Stimulated activated naive B cell treated with anti-CD40 and anti-IgM and Interleukin-4, amounts not matched to agents 10 μg/mL and 1 μg/mL and 100 μg/mL, for 72 hours (primary cell): ENCODE data around the gene OSBPL10.
"Not testable (repeated sequence)": the region's sequence is repeated elsewhere in the genome, so short reads cannot be mapped to it uniquely, and the experiment has no call there.

Experiments used
- ATAC-seq, 2 donors: fragments of 150-1000 bp; cut with Tn5 transposase; replicated peaks; 2 replicates each; pipeline ENCODE4 v1.10.0; 2021; ENCODE audit warnings: moderate library complexity in 1 of 2
- DNase-seq: peaks from one replicate; pipeline ENCODE4 v3.0.0; 2021
- H3K27ac Mint-ChIP-seq: one replicate; pipeline ENCODE4 v1.8.0; 2022; ENCODE audit warnings: mild to moderate bottlenecking, mixed read lengths
- H3K27me3 Mint-ChIP-seq, 2 donors: one replicate each; pipeline ENCODE4 v1.8.0; 2022; ENCODE audit warnings: mixed read lengths in 2 of 2
- H3K36me3 Mint-ChIP-seq, 2 donors: one replicate each; pipeline ENCODE4 v1.8.0; 2022; ENCODE audit warnings: mixed read lengths in 2 of 2, mild to moderate bottlenecking in 1 of 2
- H3K4me1 Mint-ChIP-seq, 2 donors: one replicate each; pipeline ENCODE4 v1.8.0; 2022; ENCODE audit warnings: mixed read lengths in 2 of 2, mild to moderate bottlenecking in 1 of 2
- H3K4me3 Mint-ChIP-seq, 2 donors: one replicate each; pipeline ENCODE4 v1.8.0; 2022; ENCODE audit warnings: mild to moderate bottlenecking in 2 of 2, mixed read lengths in 2 of 2, moderate library complexity in 1 of 2
- H3K9me3 Mint-ChIP-seq, 2 donors: one replicate each; pipeline ENCODE4 v1.8.0; 2022; ENCODE audit warnings: mixed read lengths in 2 of 2, mild to moderate bottlenecking in 1 of 2

Gene OSBPL10

GRCh38 chr3:31878231-31878838 is 102.7 kb downstream of the OSBPL10 start:
- Mint-ChIP-seq H3K4me3 (no peak overlapping the region), H3K36me3 (peaks cover 20 to 51% of the 10 kb centered on the region in 2 donors), H3K27me3 (no peaks in the 10 kb centered on the region), H3K9me3 (peaks cover 2 to 4% of the 10 kb centered on the region in 2 donors), H3K4me1 (peaks cover 38 to 46% of the 10 kb centered on the region in 2 donors), H3K27ac (no peak overlapping the region)
- no peak for ATAC-seq
- no peak for DNase-seq

- Mint-ChIP-seq H3K4me3 (no peak overlapping the region), H3K4me1 (peaks cover 26 to 29% of the 10 kb centered on the region in 2 donors), H3K27me3 (no peaks in the 10 kb centered on the region), H3K27ac (no peak overlapping the region), H3K36me3 (peaks cover 26 to 52% of the 10 kb centered on the region in 2 donors), H3K9me3 (peaks cover 2 to 4% of the 10 kb centered on the region in 2 donors)
- DNase-seq (no peak), ATAC-seq (no peak)
Measured at GRCh38 chr3:31876331-31876730, 104.7 kb downstream of the OSBPL10 start.

GRCh38 chr3:31875437-31875836 is 105.6 kb downstream of the OSBPL10 start:
- DNase-seq, result no peak
- H3K9me3 Mint-ChIP-seq, result peaks cover 0 to 1% of the 10 kb centered on the region in 2 donors
- H3K27me3 Mint-ChIP-seq, result no peaks in the 10 kb centered on the region
- H3K36me3 Mint-ChIP-seq, result peaks cover 26 to 52% of the 10 kb centered on the region in 2 donors
- H3K4me1 Mint-ChIP-seq, result peaks cover 20 to 21% of the 10 kb centered on the region in 2 donors
- no peak for ATAC-seq
- H3K4me3 Mint-ChIP-seq, result no peak overlapping the region
- no peak overlapping the region for H3K27ac Mint-ChIP-seq

- H3K27me3 Mint-ChIP-seq, result no peaks in the 10 kb centered on the region
- DNase-seq, result no peak
- H3K9me3 Mint-ChIP-seq, result no peaks in the 10 kb centered on the region
- no peak overlapping the region for H3K4me3 Mint-ChIP-seq
- H3K4me1 Mint-ChIP-seq, result peaks cover 19% of the 10 kb centered on the region in 2 donors
- no peak for ATAC-seq
- peaks cover 32 to 53% of the 10 kb centered on the region in 2 donors for H3K36me3 Mint-ChIP-seq
- no peak overlapping the region for H3K27ac Mint-ChIP-seq
Measured at GRCh38 chr3:31873254-31873820, 107.7 kb downstream of the OSBPL10 start.

- no peaks in the 10 kb centered on the region for H3K9me3 Mint-ChIP-seq
Measured at GRCh38 chr3:31871939-31872507, 109.0 kb downstream of the OSBPL10 start.

GRCh38 chr3:31870111-31870510 is 111.0 kb downstream of the OSBPL10 start:
- Mint-ChIP-seq H3K4me1 (peaks cover 22 to 25% of the 10 kb centered on the region in 2 donors), H3K36me3 (peaks cover 45 to 61% of the 10 kb centered on the region in 2 donors), H3K27ac (peak overlapping the region; percentile 14)
- ATAC-seq, H3K4me3 Mint-ChIP-seq, H3K9me3 Mint-ChIP-seq, DNase-seq, H3K27me3 Mint-ChIP-seq: not testable (repeated sequence)

More at GRCh38 chr3:31871939-31872507, 109.0 kb downstream of the OSBPL10 start:
- ATAC-seq, result no peak
- Mint-ChIP-seq H3K4me3 (no peak overlapping the region), H3K27me3 (no peaks in the 10 kb centered on the region), H3K27ac (no peak overlapping the region), H3K4me1 (peaks cover 20% of the 10 kb centered on the region in 2 donors), H3K36me3 (peaks cover 38 to 61% of the 10 kb centered on the region in 2 donors)
- no peak for DNase-seq

GRCh38 chr3:31868236-31868635 is 112.8 kb downstream of the OSBPL10 start:
- ATAC-seq (no peak), DNase-seq (no peak)
- Mint-ChIP-seq H3K27me3 (no peaks in the 10 kb centered on the region), H3K27ac (peak overlapping the region; percentile 47), H3K4me3 (no peak overlapping the region), H3K36me3 (peaks cover 48 to 65% of the 10 kb centered on the region in 2 donors), H3K4me1 (peaks cover 26 to 37% of the 10 kb centered on the region in 2 donors), H3K9me3 (no peaks in the 10 kb centered on the region)

- DNase-seq (no peak), ATAC-seq (no peak)
- Mint-ChIP-seq H3K4me3 (no peak overlapping the region), H3K27me3 (no peaks in the 10 kb centered on the region), H3K36me3 (peaks cover 38 to 57% of the 10 kb centered on the region in 2 donors), H3K4me1 (peaks cover 31 to 56% of the 10 kb centered on the region in 2 donors), H3K9me3 (no peaks in the 10 kb centered on the region), H3K27ac (no peak overlapping the region)
Measured at GRCh38 chr3:31862666-31863279, 118.3 kb downstream of the OSBPL10 start.

GRCh38 chr3:31861826-31862225 is 119.2 kb downstream of the OSBPL10 start:
- no peaks in the 10 kb centered on the region for H3K9me3 Mint-ChIP-seq
- H3K27ac Mint-ChIP-seq, result peak overlapping the region; percentile 42
- H3K27me3 Mint-ChIP-seq, result no peaks in the 10 kb centered on the region
- peaks cover 33 to 50% of the 10 kb centered on the region in 2 donors for H3K36me3 Mint-ChIP-seq
- no peak overlapping the region for H3K4me3 Mint-ChIP-seq
- ATAC-seq (no peak), DNase-seq (no peak)
- peaks cover 31 to 54% of the 10 kb centered on the region in 2 donors for H3K4me1 Mint-ChIP-seq

GRCh38 chr3:31860642-31861041 is 120.4 kb downstream of the OSBPL10 start:
- peaks cover 26 to 46% of the 10 kb centered on the region in 2 donors for H3K4me1 Mint-ChIP-seq
- H3K9me3 Mint-ChIP-seq, H3K27me3 Mint-ChIP-seq, DNase-seq: not testable (repeated sequence)
- peak overlapping the region in 1 of 2 donors; percentile 15 for H3K4me3 Mint-ChIP-seq
- H3K27ac Mint-ChIP-seq, result peak overlapping the region; percentile 65
- peaks cover 27 to 41% of the 10 kb centered on the region in 2 donors for H3K36me3 Mint-ChIP-seq
- ATAC-seq, result peak; percentile 31 to 61

- peaks cover 30 to 54% of the 10 kb centered on the region in 2 donors for H3K4me1 Mint-ChIP-seq
- H3K9me3 Mint-ChIP-seq, result no peaks in the 10 kb centered on the region
- peaks cover 19 to 41% of the 10 kb centered on the region in 2 donors for H3K36me3 Mint-ChIP-seq
- peak overlapping the region; percentile 22 for H3K27ac Mint-ChIP-seq
- DNase-seq (no peak), ATAC-seq (no peak)
- H3K4me3 Mint-ChIP-seq, result no peak overlapping the region
- H3K27me3 Mint-ChIP-seq, result no peaks in the 10 kb centered on the region
Measured at GRCh38 chr3:31859245-31859644, 121.8 kb downstream of the OSBPL10 start.

GRCh38 chr3:31858439-31858838 is 122.6 kb downstream of the OSBPL10 start:
- Mint-ChIP-seq H3K36me3 (peaks cover 16 to 36% of the 10 kb centered on the region in 2 donors), H3K27ac (peak overlapping the region; percentile 80), H3K4me3 (no peak overlapping the region), H3K4me1 (peaks cover 34 to 56% of the 10 kb centered on the region in 2 donors), H3K27me3 (no peaks in the 10 kb centered on the region), H3K9me3 (no peaks in the 10 kb centered on the region)
- DNase-seq (no peak), ATAC-seq (peak; percentile 45 to 63)

- ATAC-seq, result peak; percentile 84 to 86
- H3K27ac Mint-ChIP-seq, result no peak overlapping the region
- no peaks in the 10 kb centered on the region for H3K27me3 Mint-ChIP-seq
- peaks cover 49 to 72% of the 10 kb centered on the region in 2 donors for H3K4me1 Mint-ChIP-seq
- H3K4me3 Mint-ChIP-seq, result peak overlapping the region in 1 of 2 donors; percentile 19
- H3K9me3 Mint-ChIP-seq, result no peaks in the 10 kb centered on the region
- peaks cover 16 to 36% of the 10 kb centered on the region in 2 donors for H3K36me3 Mint-ChIP-seq
- DNase-seq, result no peak
Measured at GRCh38 chr3:31853580-31853979, 127.5 kb downstream of the OSBPL10 start.

GRCh38 chr3:31851278-31851677 is 129.8 kb downstream of the OSBPL10 start:
- Mint-ChIP-seq H3K27ac (peak overlapping the region; percentile 42), H3K36me3 (peaks cover 26 to 51% of the 10 kb centered on the region in 2 donors), H3K27me3 (no peaks in the 10 kb centered on the region), H3K9me3 (no peaks in the 10 kb centered on the region), H3K4me1 (peaks cover 58 to 88% of the 10 kb centered on the region in 2 donors), H3K4me3 (peak overlapping the region in 1 of 2 donors; percentile 8)
- ATAC-seq (no peak), DNase-seq (no peak)
